GM18867 (cell line): Measurements from ENCODE around the gene RRP1.

Experiments used
- ATAC-seq: cut with Tn5 transposase; IDR thresholded peaks from one replicate; pipeline ENCODE4 v1.9.1; 2021; ENCODE audit warnings: mild to moderate bottlenecking, moderate library complexity; ENCODE audit not compliant: unreplicated experiment

The RRP1 gene

DNA sequence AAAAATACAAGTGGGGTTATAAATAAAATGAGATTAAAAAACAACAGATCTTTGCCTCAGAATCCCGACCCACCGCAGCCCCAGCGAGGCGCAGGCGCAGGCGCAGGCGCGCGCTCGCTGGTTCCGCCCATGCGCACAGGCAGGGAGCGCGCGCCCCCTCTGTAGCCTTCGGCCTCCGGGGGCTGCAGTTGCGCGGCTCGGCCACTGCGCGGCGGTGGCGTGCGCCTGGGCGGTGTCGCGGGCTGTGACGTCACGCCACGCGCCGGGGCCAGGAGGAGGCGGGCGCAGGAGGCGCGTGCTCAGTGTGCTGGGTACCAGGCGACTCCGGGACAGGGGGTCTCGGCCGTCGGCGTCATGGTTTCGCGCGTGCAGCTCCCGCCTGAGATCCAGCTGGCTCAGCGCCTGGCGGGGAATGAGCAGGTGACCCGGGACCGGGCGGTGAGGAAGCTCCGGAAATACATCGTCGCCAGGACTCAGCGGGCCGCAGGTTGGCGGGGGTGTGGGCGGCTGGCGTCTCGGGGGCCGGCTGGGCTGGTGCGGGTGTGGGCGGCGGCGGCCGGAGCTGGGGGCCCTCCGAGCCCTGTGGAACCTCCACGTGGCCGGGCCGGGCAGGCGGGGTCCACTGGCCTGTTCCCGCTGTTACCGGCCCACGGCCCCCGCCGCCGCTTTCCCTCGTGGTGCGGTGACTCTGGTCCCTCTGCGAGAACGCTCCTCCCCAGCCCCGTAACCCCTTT is at the start of gene RRP1:
TSS of gene RRP1 (plus strand) at position 302 of the 734 bp plus-strand sequence. CDS start at position 355, 53 bp downstream.
- peak; percentile 80 for ATAC-seq

- ATAC-seq: no peak
Measured at GRCh38 chr21:43739621-43740435, 49.5 kb upstream of the RRP1 start.

DNA sequence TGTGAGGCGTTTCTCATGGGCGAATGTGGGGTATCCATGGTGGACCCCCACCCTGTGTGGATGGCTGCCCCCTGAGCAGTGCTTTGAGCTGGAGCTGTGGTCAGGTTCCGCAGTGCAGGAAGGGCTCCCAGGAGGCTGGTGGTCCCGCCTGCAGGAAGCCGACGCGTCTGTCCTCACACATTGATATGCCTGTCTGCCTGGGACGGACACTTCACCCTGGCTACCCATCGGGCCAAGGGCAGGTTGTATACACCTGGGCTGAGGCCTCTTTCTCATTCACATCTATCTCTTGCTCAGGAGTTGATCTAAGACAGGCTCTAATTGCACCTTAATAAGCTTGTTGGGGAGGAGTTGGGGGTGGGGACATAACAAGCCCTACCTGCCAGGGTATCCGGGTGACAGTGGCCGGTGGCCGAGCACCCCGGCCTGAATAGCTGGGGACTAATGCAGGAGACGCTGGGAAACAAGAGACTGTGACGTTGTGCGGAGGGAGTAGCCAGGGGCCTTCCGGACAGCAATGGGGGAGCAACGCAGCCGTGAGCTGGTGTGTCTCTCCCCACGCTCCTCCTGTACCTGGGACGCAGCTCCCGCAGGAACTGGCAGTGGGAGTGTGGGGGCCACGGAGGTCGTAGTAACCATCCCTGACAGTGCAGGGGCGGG is 48.8 kb upstream of the RRP1 start:
- no peak for ATAC-seq

DNA sequence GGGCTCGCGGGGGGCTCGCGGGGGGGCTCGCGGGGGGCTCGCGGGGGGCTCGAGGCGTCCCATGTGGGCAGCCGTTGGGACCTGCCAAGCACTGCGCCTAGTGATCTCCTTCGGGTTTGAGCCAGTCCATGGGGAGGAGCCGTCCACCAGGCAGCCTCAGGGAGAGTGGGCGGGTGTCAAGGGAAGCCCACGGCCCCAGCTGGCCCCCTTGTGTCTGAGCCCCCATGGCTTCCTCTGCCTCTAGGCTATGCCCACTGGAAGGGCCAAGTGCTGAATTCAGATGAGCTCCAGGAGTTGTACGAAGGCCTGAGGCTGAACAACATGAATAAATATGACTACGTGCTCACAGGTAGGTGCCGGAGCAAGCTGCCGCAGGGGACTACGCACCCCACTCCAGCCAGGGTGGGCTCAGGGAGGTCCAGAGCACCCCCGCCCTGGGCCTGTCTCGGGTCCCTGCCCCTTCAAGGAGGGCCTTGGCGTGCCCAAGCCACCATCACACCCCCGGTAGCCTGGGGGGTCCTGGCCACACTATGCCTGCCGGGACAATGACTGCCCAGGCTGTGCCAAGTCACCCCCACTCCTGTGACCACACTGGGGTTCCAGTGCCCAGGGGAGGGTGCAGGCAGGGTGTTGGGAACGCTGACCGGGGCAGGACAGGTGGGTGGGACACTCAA is 47.8 kb upstream of the RRP1 start:
- ATAC-seq: no peak

DNA sequence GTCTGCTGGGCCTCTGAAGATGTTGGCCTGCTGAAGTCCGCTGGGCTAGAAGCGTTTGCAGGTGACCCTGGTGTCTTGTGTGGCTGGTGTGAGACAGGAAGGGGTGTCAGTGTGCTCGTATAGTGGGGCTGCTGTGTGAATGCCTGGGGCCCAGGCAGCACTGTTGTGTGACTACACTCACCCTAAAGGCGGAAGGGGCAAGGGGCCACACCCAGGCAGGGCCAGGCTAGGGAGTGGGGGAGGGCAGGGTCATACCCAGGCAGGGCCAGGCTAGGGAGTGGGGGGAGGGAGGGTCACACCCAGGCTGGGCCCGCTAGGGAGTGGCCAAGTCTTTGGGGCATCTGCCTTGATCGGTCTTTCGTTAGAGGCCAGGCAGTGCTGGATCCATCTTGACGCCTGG is 45.4 kb upstream of the RRP1 start:
- ATAC-seq: no peak

GRCh38 chr21:43744725-43745124 is 44.7 kb upstream of the RRP1 start:
- ATAC-seq: no peak

DNA sequence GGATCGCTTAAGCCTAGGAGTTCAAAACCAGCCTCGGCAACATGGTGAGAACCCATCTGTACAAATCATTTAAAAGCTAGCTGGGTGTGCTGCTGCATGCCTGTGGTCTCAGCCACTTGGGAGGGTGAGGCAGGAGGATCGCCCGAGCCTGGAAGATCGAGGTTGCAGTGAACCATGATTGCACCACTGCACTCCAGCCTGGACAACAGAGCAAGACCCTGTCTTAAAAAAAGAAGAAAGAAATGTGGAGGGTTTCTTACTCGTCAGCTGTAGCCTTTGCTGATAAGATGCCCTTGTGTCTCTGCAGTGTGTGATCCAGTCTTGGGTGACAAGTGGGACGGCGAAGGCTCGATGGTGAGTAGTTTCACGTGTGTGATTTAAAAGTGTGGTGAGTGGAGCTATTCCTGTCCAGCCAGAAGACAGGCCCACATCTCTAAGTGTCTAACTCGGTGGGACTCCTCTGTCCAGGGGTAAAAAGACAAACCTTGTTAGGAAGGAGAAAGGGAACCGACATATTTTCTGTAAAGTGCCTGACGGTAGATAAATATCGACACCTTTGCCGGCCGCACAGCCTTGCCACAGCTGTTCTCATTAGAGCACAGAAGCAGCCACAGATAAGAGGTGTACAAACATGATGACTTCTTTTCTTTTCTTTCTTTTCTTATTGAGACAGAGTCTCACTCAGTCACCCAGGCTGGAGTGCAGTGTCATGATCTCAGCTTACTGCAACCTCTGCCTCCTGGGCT is 43.4 kb upstream of the RRP1 start:
- no peak for ATAC-seq

DNA sequence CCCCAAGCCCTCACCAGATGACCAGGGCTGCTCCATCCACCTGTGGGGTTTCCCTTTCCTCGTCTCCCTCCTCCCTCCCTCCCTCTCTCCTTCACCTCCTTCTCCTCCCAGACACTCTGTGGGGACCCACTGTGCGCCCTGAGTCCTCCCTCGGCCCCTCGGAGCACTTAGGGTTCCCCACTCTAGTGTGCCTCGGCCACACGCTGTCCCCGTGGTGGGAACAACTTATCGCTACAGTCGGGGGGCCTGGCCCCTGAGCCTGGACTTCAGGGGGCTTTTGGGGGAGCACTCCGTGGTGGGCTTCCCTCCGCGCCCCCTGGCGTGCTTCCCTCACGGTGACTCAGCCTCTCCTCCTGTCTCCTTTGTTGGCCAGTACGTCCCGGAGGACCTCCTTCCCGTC is 40.8 kb upstream of the RRP1 start:
- no peak for ATAC-seq

DNA sequence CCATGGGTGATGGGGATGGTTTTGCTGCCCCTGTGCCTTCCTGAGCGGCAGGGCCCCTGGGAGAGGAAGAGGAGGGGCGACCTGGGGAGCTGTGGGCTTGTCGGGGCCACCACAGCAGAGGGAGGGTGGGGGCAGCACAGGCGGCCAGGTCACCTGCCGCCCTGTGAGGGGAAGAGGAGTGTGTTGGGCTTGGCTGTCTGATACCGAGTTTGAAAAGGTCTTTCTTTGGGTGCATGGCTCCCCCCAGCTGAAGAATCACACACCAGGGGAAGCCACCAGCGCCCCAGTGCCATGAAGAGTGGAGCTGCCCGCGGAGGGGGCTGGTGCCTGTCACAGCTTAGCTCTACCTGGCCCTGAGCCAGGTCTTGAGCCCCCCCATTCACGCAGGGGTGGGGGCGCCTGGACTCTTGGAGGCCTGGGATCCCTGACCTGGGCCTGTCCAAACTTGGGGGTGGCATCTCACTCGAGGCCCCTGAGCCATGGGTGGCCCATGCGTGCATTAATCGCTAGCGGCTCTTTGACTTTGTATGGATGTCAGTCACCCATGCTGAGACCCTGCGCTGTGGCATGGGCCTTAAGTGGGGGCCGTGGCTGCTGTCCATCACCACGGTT is 39.6 kb upstream of the RRP1 start:
- ATAC-seq: no peak

DNA sequence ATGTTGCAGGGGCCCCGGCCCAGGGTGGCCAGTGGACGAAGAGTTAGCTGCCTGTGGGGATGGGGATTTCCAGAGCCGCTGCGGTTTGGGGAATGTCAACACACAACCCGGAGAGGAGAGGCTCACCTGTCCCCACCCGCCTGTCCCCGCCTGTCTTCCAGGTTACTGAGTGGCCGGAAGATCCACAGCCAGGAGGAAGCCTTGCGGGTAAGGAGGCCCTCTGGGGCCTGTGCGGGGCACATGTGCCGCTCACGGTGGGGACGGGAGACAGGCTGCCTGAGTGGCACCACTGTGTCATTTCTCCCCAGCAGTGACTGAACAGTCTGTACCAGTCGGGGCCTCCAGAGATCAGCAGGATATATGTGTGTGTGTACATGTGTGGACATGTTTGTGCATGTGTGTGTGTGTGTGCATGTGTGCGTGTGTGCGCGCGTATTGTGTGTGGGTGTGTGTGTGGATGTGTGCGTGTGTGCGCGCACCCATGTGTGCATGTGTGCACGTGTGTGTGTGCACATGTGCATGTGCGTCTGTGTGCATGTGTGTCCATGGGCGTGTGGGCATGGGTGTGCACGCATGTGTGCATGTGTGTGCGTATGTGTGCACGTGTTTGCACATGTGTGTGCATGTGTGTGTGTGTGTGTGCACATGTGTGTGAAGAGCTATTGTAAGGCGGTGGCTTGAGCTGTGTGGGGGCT is 38.9 kb upstream of the RRP1 start:
- ATAC-seq: no peak

GRCh38 chr21:43751955-43752591 is 37.3 kb upstream of the RRP1 start:
- no peak for ATAC-seq

- ATAC-seq: no peak
Measured at GRCh38 chr21:43752758-43753438, 36.5 kb upstream of the RRP1 start.

- ATAC-seq: no peak
Measured at GRCh38 chr21:43753439-43753799, 36.0 kb upstream of the RRP1 start.

DNA sequence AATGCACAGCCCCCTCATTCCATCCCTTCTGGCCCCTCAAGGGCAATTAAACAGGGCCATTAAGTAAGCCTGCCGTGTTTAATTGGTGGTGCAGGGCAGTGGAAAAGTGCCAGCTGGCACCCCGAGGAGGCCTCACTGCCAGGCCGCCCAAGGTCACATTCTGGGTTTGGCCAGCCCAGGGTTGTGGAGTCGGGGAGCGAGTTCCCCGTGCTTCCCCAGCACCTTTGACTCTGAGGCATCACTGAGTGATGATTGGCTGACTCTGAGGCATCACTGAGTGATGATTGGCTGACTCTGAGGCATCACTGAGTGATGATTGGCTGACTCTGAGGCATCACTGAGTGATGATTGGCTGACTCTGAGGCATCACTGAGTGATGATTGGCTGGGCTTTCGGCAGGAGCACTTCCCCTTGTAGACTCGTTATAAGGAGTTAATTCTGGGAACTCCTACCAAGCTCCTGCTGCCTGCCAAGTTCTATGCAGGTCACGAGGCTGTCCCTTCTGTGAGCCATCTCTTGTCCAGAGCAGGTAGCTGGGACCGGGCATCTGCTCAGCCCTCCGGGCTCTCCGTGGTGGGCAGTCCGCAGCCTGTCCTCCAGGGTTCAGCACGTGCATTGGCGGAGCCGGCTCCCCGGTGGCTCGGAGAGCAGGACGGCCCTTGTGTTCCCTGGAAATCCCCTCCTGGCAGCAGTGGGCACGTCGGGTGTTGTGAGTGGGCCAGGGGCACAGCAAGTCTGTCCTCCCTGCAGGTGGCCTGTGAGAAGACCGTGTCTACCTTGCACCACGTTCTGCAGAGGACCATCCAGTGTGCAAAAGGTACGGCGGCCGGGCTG is 34.2 kb upstream of the RRP1 start:
- no peak for ATAC-seq

- ATAC-seq: no peak
Measured at GRCh38 chr21:43755820-43756594, 33.4 kb upstream of the RRP1 start.

GRCh38 chr21:43757601-43758000 is 31.8 kb upstream of the RRP1 start:
- no peak for ATAC-seq

- no peak for ATAC-seq
Measured at GRCh38 chr21:43758111-43758641, 31.2 kb upstream of the RRP1 start.
